Adipose tissue (tissue), 3 donors: ENCODE data around the gene IGF2BP3. TPM values are rescaled to one million over a fixed set of nuclear protein-coding genes. Genes with fewer than 3 reads are reported as not detected.

Experiments used
- H3K27ac ChIP-seq: one replicate; pipeline ENCODE4 v1.5.1; 2013; ENCODE audit warnings: low read depth, low read length
- WGBS, 3 donors: extraction: QIAGEN DNeasy Blood & Tissue Kit; methylation state at CpG; one replicate each; pipeline ENCODE4 v1.1.7; 2013; 5-methylcytosine and 5-hydroxymethylcytosine counted together
- polyA plus RNA-seq, 3 donors: library from polyadenylated mRNA; stranded (reverse); fragments of 200-250 nt; gene quantifications; one replicate each; pipeline ENCODE4 v1.2.3, GENCODE V29; 2013
- donor health status: healthy with polysubstance abuse.
- donor health status: Bipolar disorder and iron deficiency.
- donor health status: healthy.

The IGF2BP3 gene
- polyA plus RNA-seq, 3 donors = 0.07 to 0.68 (median 0.45) TPM

DNA sequence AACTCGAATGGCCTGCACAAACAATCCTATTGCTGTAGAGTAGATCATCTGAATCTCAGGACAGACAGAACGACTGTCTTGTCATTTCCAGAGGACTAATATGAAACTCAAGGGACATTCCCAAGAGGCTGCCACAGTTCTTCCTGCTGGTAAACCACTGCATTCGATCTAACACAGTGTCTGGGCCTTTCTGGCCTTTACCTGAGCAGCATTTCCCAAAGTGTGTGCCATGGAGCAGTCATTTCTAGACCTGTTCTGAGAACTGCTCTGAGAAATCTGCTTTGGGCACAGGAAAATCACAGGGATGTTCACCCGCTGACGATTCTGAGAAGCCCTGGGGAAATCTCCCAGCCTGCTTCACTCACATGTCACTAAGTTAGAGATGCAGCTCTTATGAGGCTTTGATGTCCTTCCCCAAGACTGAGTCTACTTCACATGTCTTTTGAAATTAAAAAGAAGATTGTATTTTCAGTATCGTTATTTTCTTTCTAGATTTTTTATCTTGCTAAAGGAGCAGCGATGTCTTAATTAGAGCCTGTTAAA is 205.3 kb downstream of the IGF2BP3 start:
- 74 to 80% (median 78%) methylated on average over 7 of the region's 7 CpGs for WGBS, 3 donors
- H3K27ac ChIP-seq = no peak overlapping the region

DNA sequence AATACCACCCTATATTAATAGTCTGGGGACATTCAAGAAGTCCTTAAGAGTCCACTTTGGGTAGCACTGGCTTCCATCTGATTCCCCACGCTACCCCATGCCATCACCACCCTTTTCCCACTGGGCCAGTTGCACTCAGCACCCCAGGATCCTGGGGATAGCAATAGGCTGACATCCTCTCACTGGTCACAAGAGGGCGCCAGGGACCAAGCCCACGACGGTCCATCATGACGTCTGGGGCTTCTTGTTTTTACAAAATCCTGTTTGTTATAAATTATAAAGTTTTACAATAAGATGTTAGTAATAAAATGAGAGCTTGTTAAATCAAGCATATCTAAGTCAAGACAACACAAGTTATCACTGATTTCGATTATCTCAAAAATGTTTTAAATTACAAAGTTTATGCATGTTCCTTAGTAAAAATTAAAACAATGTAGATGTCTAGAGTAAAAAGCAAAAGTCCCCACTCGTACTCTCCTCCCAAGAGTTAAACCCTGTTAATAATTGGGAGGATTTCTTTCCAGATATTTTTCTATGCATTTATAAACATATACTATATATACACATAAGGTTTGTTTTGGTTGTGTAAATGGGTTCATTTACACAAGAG is 208.3 kb downstream of the IGF2BP3 start:
- WGBS, 3 donors = 4 to 10% (median 9%) methylated on average over 7 of the region's 7 CpGs
- no peak overlapping the region for H3K27ac ChIP-seq

DNA sequence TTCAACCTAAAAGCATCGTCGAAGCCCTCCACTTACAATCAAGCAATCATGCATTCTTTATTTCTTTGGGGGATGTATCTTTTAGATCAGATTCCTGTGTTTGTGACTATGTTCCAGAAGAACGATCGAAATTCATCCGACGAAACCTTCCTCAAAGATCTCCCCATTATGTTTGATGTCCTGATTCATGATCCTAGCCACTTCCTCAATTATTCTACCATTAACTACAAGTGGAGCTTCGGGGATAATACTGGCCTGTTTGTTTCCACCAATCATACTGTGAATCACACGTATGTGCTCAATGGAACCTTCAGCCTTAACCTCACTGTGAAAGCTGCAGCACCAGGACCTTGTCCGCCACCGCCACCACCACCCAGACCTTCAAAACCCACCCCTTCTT is 209.9 kb downstream of the IGF2BP3 start:
- 74 to 84% (median 83%) methylated on average over 10 of the region's 10 CpGs for WGBS, 3 donors
- H3K27ac ChIP-seq = no peak overlapping the region

Other genes starting within 250 kb of the IGF2BP3 start
- gene GPNMB, start 223.7 kb downstream of the IGF2BP3 start, polyA plus RNA-seq = 10 to 100 TPM in 2 of 3 donors, 1 to 10 TPM in 1; 4.8 to 59.2 (median 41.1) TPM
- 10 to 100 TPM; 24.9 to 60.6 (median 38.1) TPM for gene MALSU1, start 171.2 kb downstream of the IGF2BP3 start, polyA plus RNA-seq
- gene TRA2A, start 61.5 kb upstream of the IGF2BP3 start, polyA plus RNA-seq = 10 to 100 TPM; 19.4 to 65.8 (median 37.2) TPM
- 1 to 10 TPM; 4.3 to 5.4 (median 4.7) TPM for gene CCDC126, start 126.9 kb upstream of the IGF2BP3 start, polyA plus RNA-seq
- 10 to 100 TPM in 1 of 3 donors, 1 to 10 TPM in 2; 3.1 to 14.7 (median 6.4) TPM for gene FAM221A, start 209.7 kb upstream of the IGF2BP3 start, polyA plus RNA-seq
- gene STK31, start 239.7 kb upstream of the IGF2BP3 start, polyA plus RNA-seq = under 1 TPM; 0.13 to 0.49 (median 0.34) TPM